ENCODE results near the gene ZFP64. TPM values are rescaled to one million over a fixed set of nuclear protein-coding genes. Genes with fewer than 3 reads are reported as not detected.

The ZFP64 gene
- total and polyA plus RNA-seq, 2 donors (not counting 3 experiments of a cell fraction or from before 2014, with no cell fraction given), result 31.7 to 35.4 TPM

GRCh38 chr20:52143277-52143676, 48.3 kb downstream of the ZFP64 start:
- TF ChIP-seq MYC (IDR thresholded peaks at IDR 0.05; ENCODE audit: low read depth, low read length) (no peak), JUN (IDR thresholded peaks at IDR 0.05; ENCODE audit: borderline replicate concordance, insufficient read depth, insufficient read length, low read depth) (no peak), GATA2 (IDR thresholded peaks at IDR 0.05; ENCODE audit: insufficient read depth, insufficient read length, low read depth, low read length) (no peak), EZH2 (IDR thresholded peaks at IDR 0.05; ENCODE audit: borderline replicate concordance, low read depth, low read length, severe bottlenecking) (no peak), POLR2AphosphoS5 (IDR thresholded peaks at IDR 0.05; ENCODE audit: insufficient read depth, low read depth, low read length) (no peak)
- Histone ChIP-seq H3K9me1 (replicated peaks; ENCODE audit: control insufficient read depth, extremely low read depth, insufficient read depth, low read length) (no peaks in the 10 kb centered on the region), H3K4me2 (ENCODE audit: insufficient read depth, low read length) (no peak overlapping the region), H2AFZ (ENCODE audit: low read depth, low read length) (no peak overlapping the region), H3K9me3 (replicated peaks; ENCODE audit: control insufficient read depth, insufficient read depth, low read length) (no peaks in the 10 kb centered on the region), H3K27ac (ENCODE audit: insufficient read depth, low read depth, low read length) (no peak overlapping the region), H3K27me3 (ENCODE audit: control insufficient read depth in 2 of 2, insufficient read depth in 2 of 2, low read length in 2 of 2) (no peaks in the 10 kb centered on the region), H3K36me3 (ENCODE audit: control insufficient read depth in 2 of 2, extremely low read depth in 1 of 2, insufficient read depth in 2 of 2, low read length in 2 of 2) (no peaks in the 10 kb centered on the region), H4K20me1 (replicated peaks; ENCODE audit: control insufficient read depth, extremely low read depth, insufficient read depth, low read length) (no peaks in the 10 kb centered on the region), H3K9ac (replicated peaks; ENCODE audit: extremely low read depth, insufficient read depth, low read length) (no peak overlapping the region), H3K4me3 (replicated peaks in 1 of 3; ENCODE audit: insufficient read depth in 1 of 3, low read depth in 1 of 3, low read length in 3 of 3) (no peak overlapping the region), H3K4me1 (ENCODE audit: control insufficient read depth, extremely low read depth, insufficient read depth, low read length) (no peaks in the 10 kb centered on the region), H3K79me2 (ENCODE audit: control insufficient read depth, insufficient read depth, low read length) (no peaks in the 10 kb centered on the region)
- POLR2A ChIA-PET, result no interaction called here
- intact Hi-C loops (cut with micrococcal nuclease) (no loop called here), dilution Hi-C loops (cut with MboI; ENCODE audit: extremely low pct_ligation_motif_present, low sequenced_read_pairs) (no loop called here)
- no TSS peak for BruUV-seq (replicated peaks)
- no peak for DNase-seq (ENCODE audit: low read depth, low spot score)
- no peak for FAIRE-seq
- CTCF ChIA-PET, result interaction anchor here (0.8 to 0.9 kb wide), 2 partner anchors 15 to 1077 kb away, joined by 3 to 4 read pairs; no protein-coding TSS in a partner anchor

DNA sequence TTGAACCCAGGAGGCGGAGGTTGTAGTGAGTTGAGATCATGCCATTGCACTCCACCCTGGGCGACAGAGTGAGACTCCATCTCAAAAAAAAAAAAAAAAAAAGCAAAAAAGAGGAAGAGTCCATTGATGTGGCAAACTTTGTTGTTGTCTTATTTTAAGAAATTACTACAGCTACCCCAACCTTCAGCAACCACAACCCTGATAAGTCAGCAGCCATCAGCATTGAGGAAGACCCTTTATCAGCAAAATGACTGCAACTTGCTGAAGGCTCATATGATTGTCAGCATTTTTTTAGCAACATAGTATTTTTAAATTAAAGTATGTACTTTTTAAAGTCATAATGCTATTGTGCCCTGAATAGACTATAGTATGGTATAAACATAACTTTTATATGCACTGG, 48.8 kb downstream of the ZFP64 start:
- Histone ChIP-seq H2AFZ (ENCODE audit: low read depth, low read length) (no peak overlapping the region), H3K79me2 (ENCODE audit: control insufficient read depth, insufficient read depth, low read length) (no peaks in the 10 kb centered on the region), H3K4me3 (replicated peaks in 1 of 3; ENCODE audit: insufficient read depth in 1 of 3, low read depth in 1 of 3, low read length in 3 of 3) (no peak overlapping the region), H3K36me3 (ENCODE audit: control insufficient read depth in 2 of 2, extremely low read depth in 1 of 2, insufficient read depth in 2 of 2, low read length in 2 of 2) (no peaks in the 10 kb centered on the region), H3K27ac (ENCODE audit: insufficient read depth, low read depth, low read length) (no peak overlapping the region), H3K27me3 (ENCODE audit: control insufficient read depth in 2 of 2, insufficient read depth in 2 of 2, low read length in 2 of 2) (no peaks in the 10 kb centered on the region), H3K9me1 (replicated peaks; ENCODE audit: control insufficient read depth, extremely low read depth, insufficient read depth, low read length) (no peaks in the 10 kb centered on the region), H3K9me3 (replicated peaks; ENCODE audit: control insufficient read depth, insufficient read depth, low read length) (no peaks in the 10 kb centered on the region), H3K9ac (replicated peaks; ENCODE audit: extremely low read depth, insufficient read depth, low read length) (no peak overlapping the region), H3K4me1 (ENCODE audit: control insufficient read depth, extremely low read depth, insufficient read depth, low read length) (no peaks in the 10 kb centered on the region), H3K4me2 (ENCODE audit: insufficient read depth, low read length) (no peak overlapping the region), H4K20me1 (replicated peaks; ENCODE audit: control insufficient read depth, extremely low read depth, insufficient read depth, low read length) (no peaks in the 10 kb centered on the region)
- POLR2A ChIA-PET, result no interaction called here
- CTCF ChIA-PET, result interaction anchor here (0.8 to 0.9 kb wide), 2 partner anchors 14 to 1077 kb away, joined by 3 to 4 read pairs; no protein-coding TSS in a partner anchor
- DNase-seq (ENCODE audit: low read depth, low spot score) (no peak), FAIRE-seq (no peak)
- dilution Hi-C loops (cut with MboI; ENCODE audit: extremely low pct_ligation_motif_present, low sequenced_read_pairs) (no loop called here), intact Hi-C loops (cut with micrococcal nuclease) (no loop called here)
- no TSS peak for BruUV-seq (replicated peaks)
- TF ChIP-seq EZH2 (IDR thresholded peaks at IDR 0.05; ENCODE audit: borderline replicate concordance, low read depth, low read length, severe bottlenecking), result no peak
- no peak for TF ChIP-seq POLR2AphosphoS5 (IDR thresholded peaks at IDR 0.05; ENCODE audit: insufficient read depth, low read depth, low read length)
- TF ChIP-seq, protein P1, sequence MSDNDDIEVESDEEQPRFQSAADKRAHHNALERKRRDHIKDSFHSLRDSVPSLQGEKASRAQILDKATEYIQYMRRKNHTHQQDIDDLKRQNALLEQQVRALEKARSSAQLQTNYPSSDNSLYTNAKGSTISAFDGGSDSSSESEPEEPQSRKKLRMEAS (IDR thresholded peaks at IDR 0.05; ENCODE audit: insufficient read depth, insufficient read length), result no peak
- TF ChIP-seq GATA2 (IDR thresholded peaks at IDR 0.05; ENCODE audit: insufficient read depth, insufficient read length, low read depth, low read length), result no peak
- no peak for TF ChIP-seq POLR2A (IDR thresholded peaks at IDR 0.05; ENCODE audit: low read depth, low read length)
- TF ChIP-seq JUN (IDR thresholded peaks at IDR 0.05; ENCODE audit: borderline replicate concordance, insufficient read depth, insufficient read length, low read depth), result no peak
- no peak for TF ChIP-seq MYC (IDR thresholded peaks at IDR 0.05; ENCODE audit: low read depth, low read length)
- no peak for TF ChIP-seq FOS (IDR thresholded peaks at IDR 0.05; ENCODE audit: borderline replicate concordance, insufficient read depth, low read length)
- no peak for TF ChIP-seq CTCF (IDR thresholded peaks at IDR 0.05; ENCODE audit: extremely low read depth in 1 of 2, insufficient read depth in 1 of 2, low read depth in 1 of 2, low read length in 2 of 2)
